Measurements from ENCODE around the gene HCST. TPM values are rescaled to one million over a fixed set of nuclear protein-coding genes. Genes with fewer than 3 reads are reported as not detected.
"Not testable (repeated sequence)": the region's sequence is repeated elsewhere in the genome, so short reads cannot be mapped to it uniquely, and the experiment has no call there.

Gene HCST
- total RNA-seq, 1 experiment from 2014 or later = not detected

DNA sequence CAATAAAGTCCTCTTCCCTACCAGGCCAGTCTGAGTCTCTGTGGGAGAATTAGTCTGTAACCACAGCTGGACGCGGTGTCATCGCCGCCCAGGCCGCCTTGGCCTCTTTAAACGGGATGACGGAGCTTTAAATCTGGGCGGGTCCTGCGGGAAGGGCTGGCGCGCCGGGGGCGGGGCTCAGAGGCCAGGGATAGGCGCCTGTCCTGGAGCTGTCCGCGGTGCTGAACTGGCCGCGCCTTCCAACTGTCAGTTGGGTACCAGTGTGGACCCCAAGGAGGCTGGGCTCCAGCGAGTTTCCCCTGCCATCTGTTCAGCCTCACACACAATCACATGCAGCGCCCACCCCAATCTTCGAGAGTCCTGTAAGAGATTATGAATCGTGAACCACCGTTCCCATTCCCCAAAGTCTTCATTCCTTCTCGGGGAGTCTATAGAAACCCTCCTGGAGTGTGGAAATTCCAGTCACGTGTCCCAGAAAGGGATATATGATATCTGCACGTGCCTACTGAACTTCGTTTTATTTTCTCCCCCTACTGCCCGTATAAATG lies 22.5 kb upstream of the HCST start:
- peak; percentile 96 for DNase-seq (ENCODE audit: low spot score)

DNA sequence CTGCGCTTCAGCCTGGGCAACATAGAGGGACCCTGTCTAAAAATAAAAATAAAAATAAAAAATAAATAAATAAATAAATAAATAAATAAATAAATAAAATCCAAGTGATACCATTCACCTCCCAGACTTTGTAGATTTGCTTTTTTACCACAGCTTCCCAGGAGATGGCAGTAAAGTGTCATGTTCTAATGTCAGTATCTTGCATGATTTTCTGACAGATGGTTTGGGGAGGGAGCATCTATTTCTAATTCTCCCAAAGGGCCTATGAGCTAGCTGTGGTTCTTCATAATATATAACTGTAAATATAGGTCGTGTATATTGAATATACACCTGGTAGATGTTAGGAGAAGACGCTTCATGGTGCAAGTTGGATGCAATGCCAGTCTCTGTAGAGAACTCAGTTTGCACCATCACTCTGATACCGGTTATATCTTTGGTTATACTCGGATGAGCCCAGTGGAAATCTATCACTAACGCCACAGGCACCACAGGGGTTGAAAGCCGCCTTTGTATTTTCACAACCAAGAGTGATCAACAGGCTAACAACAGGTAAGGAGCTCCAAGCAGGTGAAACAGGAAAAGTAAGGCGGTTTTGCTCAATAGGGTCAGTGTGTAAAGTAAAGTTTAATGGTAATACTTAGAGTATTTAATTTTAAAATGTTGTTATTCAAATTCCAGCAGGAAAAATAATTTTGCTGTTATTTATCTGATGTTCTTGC lies 20.1 kb upstream of the HCST start:
- peak; percentile 69 for DNase-seq (ENCODE audit: low spot score)

DNA sequence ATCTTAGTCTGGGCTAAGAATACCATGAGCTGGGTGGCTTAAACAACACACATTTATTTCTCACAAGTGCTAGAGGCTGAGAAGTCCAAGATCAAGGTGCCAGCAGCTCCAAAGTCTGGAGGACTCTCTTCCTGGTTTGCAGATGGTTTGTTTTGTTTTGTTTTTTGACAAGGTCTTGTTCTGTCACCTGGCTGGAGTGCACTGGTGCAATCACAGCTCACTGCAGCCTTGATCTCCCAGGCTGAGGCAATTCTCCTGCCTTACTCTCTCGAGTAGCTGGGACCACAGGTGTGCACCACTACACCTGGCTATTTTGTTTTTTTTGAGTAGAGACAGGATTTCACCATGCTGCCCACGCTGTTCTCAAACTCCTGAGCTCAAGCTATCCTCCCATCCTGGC lies 18.4 kb upstream of the HCST start:
- no peak for DNase-seq (ENCODE audit: low spot score)

DNA sequence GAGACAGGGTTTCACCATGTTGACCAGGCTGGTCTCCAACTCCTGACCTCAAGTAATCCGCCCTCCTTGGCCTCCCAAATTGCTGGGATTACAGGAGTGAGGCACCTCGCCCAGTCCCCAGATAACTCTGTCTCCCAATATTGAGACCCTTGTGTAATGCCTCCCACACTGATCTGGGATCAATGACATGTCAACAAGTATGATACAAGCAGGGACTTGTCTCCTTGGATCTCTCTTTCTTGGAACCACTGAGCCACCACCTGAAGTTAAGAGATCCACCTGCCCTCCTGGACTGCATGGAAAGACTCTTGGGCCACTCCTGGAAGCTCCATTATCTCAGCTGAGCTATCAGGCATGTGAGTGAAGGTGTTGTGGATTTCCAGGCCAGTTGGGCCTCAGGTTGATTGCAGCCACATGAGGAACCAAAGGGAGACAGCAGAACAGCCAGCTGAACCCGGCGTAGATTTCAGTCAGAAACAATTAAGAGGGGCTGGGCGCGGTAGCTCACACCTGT lies 17.0 kb upstream of the HCST start:
- no peak for DNase-seq (ENCODE audit: low spot score)

DNA sequence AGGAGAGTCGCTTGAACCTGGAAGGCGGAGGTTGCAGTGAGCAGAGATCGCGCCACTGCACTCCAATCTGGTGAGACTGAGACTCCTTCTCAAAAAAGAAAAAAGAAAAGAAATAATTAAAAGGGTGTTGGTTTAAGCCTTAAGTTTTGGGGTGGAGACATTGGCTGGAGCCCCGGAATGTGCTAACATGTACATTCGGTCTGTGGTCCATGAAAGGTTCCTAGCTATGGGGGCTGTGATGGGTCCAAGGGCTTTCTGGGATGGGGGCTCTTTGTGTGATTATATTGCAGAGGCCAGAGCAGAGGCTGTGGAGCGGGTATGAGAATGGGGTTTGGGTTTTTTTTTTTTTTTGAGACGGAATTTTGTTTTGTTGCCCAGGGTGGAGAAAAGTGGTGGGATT lies 16.4 kb upstream of the HCST start:
- DNase-seq (ENCODE audit: low spot score) = no peak

DNA sequence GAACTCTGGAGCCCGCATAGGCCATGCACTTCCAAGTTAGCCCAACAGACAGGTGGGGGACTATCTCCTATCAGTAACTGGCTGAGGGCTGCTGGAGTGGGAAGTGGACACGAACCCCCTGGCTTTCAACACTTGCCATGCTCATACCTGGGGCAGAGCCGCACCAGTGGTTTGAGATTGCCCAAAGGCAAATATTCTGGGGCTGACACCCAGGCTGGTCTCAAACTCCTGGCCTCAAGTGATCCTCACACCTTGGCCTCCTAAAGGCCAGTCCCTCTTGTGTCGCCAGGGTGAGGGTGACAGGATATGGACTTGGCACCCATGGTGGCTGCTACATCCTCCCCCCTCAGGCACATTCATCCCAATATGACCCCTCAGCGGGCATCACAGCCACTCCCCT lies 15.1 kb upstream of the HCST start:
- no peak for DNase-seq (ENCODE audit: low spot score)

DNA sequence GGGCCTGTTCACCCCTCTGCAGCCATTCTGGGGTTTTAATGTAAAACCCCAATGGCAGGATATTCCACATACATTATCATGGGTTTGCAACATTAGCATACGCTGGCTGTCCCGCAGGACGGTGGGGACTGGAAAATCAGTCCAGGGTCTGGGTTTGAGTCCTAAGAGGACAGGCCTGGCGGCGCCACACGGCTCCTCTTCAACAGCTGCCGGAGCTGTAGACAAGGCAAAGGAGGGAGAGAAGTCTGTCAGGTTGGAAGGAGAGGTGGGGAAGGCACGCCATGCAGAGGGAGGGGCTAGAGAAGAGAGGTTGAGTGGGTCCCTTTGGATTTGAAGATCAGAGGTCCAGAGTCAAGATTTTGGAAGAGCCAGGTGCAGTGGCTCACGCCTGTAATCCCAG lies 13.9 kb upstream of the HCST start:
- DNase-seq (ENCODE audit: low spot score) = no peak

DNA sequence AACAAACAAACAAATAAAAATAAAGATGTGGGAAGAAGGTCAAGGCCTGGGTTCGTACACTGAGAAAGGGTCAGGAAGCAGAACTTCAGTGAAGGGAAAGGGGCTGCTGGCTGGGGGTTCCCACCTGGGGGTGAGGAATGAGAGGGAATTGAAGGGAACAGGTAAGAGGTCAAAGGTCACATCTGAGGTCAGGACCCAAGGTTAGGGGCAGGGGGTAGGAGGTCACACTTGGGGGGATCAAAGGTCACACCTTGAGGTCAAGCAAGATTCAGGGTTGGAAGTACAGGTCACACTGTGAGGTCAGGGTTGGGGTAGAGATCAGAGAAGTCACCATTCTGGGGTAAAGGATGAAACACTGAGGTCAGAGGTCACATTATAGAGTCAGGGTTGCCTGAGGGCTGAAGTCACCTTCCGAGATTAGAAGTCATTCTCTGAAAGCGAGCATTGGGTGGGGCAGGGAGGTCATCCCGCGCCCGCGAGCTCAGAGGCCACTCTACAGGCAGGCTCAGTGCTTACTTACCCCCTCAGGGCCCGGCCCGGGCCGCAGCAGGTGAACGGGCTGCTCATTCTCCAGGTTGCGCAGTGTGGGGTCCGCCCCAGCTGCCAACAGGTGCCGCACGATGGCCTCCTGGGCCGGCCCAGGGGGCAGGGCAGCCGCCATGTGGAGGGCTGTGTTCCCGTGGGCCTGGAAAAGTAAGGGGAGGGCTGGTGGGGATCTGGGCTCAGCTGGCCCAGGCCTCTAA lies 12.8 kb upstream of the HCST start:
- no peak for DNase-seq (ENCODE audit: low spot score)

DNA sequence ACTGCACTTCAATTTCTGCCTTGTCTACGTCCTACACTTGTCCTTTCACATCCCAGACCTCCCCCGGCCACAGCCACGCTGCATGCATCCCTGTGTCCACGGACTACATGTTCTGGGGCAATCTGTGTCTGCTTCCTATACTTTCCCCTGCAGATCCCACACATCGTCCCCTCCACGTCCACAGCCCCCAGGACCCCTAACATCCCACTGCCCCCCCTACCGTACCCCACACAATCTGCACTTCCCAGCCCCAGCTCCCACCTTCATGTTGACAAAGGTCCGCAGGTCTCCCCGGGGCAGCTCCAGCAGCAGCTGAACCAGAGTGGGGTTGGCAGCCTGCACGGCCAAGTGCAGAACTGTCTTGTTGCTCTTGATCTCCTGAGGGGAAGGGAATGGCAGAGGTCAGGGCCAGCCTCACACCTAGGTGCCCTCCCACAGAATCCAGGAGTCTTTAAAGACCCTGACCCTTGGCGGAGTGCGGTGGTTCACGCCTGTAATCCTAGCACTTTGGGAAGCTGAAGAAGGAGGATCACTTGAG lies 12.1 kb upstream of the HCST start:
- DNase-seq (ENCODE audit: low spot score) = no peak

DNA sequence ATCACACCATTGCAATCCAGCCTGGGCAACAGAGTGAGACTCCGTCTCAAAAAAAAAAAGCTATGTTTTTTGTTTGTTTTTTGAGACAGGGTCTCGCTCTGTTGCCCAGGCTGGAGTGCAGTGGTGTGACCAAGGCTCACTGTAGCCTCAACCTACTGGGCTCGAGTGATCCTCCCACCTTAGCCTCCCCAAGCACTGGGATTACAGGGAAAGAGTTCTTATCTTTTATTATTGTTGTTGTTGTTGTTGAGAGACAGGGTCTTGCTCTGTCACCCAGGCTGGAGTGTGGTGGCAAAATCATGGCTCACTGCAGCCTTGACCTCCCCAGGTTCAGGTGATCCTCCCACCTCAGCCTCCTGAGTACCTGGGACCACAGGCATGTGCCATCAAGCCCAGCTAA lies 10.5 kb upstream of the HCST start:
- DNase-seq (ENCODE audit: low spot score) = not testable (repeated sequence)

DNA sequence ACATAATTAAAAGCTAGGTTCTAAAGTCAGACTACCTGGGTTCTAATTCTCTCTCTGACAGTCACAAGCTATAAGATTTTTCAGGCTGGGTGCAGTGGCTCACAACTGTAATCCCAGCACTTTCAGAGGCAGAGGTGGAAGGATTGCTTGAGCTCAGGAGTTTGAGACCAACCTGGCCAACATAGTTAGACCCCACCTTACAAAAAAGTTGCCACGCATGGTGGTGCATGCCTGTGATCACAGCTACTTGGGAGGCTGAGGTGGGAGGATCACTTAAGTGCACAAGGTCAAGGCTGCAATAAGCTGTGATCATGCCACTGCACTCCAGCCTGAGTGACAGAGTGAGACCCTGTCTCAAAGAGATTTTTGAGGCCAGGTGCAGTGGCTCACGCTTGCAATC lies 8.0 kb upstream of the HCST start:
- no peak for DNase-seq (ENCODE audit: low spot score)

DNA sequence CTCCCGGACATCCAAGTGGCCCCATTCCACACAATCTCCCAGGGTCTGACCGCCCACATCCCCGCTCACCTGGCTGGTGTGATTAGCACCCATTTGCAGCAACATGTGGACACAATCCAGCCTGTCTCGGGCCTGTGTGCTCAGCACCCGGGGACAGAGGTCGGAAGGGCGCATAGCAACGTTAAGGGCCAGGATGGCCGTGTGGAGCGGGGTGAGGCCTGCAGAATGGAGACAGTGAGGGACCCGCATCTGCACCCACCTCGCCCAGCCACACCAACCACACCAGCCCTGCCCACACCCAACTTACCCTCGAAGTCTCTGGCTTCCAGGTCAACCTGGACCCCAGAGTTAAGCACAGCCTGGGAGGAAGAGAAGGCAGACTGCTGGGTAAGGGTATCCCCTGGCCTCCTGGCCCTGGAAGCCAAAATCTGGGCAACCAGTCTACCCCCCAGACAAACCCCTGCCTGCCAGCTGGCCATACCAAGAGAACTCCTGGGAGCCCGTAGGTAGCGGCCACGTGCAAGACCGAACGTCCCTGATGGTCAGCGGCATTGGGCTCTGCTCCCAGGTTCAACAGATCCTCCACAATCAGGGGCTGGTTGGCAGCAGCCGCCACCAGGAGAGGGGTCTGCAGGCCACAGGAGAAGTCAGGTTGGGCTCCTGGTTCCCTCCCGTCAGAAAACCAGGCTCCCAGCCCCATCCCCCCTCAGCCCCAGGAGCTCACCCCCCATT lies 6.3 kb upstream of the HCST start:
- no peak for DNase-seq (ENCODE audit: low spot score)

DNA sequence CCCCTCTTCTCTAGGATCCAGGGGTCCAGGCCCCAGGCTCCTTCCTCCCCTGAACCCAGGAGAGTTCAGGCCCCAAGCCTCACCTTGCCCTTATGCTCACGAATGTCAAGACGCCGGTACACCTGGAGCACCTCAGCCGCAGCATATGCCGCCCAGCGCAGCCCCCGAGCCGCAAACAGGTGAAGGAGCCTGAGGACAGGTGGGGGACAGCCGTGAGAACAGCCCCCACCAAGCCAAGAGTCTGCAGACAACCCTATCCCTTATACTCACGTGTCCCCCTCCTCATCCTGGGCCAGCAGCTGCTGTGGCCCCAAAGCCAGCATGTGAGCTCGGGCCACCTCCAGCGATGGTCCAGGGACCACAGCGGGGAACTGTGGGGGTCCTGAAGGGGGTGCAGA lies 5.7 kb upstream of the HCST start:
- no peak for DNase-seq (ENCODE audit: low spot score)

DNA sequence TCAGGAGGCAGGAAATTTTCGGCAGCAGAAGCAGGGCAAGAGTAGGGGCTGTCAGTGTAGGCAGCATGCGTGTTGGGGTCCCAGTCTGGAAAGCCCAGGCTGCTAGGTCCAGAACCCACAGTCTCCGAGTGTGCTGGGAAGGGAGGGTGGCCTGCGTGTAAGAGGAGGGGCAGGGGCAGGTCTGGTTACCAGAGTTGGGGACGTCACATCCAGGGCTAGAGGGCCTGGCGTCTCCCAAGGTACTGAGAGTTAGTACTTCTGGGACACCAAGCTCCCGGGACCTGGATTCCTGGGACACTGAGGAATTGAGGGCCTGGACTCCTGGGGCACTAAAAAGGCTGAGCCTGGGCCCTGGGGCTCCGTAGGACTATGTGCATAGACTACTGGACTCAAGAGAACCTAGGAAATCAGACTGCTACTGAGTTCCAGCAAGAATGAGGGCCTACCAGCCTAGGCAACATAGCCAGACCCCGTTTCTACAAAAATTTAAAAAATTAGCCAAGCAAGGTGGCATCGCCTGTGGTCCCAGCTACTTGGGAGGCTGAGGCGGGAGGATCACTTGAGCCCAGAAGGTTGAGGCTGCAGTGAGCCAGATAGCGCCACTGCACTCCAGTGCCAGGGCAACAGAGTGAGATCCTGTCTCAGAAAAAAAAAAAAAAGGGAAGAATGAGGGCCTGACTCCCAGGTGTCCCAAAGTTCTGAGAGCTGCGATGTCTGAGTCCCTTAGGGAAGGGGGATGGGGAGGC lies 4.5 kb upstream of the HCST start:
- no peak for DNase-seq (ENCODE audit: low spot score)

DNA sequence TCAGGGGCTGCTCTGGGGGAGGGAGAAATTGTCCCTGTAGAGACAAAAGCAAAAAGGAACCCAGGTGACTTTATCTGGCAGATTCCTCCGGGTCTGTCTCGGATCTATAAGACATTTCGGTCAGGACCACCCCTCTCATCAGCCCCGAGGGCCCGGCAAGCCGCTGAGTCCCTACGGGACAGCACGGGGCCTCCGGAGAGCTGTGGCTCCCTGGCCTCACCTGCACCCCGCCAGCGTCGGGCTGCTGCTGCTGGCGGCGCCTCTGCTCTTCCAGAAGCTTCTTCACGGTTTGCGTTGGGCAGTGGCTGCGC lies 3.9 kb upstream of the HCST start:
- DNase-seq (ENCODE audit: low spot score) = no peak

DNA sequence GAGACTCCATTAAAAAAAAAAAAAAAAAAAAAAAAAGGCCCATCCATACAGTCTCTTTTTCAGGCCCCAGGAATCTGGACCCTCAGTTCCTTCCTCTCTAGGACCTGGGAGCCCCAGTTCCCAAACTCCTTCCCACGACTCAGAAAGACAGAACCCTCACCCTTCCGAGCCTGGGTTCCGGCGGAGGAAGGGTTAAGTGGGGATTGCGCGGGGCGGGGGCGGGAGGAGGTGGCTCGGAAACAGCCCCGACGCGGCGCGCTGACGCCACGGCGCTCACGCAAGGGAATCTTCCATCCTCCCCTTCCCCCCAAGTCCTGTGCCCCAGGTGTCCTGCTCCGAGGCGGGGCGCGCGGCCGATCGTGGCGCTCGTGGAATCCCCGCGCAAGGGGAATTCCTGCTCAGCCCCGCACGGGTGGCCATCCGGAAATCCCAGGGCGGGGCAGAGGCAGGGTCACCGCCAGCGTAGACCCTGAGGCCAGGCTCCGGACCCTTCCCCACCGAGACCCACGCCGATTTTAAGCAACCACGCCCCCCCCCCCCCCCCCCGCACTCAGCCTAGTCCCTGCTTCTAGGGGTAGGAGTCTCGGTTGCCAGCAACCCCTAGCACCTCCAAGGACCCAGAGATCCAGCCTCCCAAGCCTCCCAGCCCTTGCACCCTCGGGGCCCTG lies 2.6 kb upstream of the HCST start:
- DNase-seq (ENCODE audit: low spot score) = peak; percentile 89

DNA sequence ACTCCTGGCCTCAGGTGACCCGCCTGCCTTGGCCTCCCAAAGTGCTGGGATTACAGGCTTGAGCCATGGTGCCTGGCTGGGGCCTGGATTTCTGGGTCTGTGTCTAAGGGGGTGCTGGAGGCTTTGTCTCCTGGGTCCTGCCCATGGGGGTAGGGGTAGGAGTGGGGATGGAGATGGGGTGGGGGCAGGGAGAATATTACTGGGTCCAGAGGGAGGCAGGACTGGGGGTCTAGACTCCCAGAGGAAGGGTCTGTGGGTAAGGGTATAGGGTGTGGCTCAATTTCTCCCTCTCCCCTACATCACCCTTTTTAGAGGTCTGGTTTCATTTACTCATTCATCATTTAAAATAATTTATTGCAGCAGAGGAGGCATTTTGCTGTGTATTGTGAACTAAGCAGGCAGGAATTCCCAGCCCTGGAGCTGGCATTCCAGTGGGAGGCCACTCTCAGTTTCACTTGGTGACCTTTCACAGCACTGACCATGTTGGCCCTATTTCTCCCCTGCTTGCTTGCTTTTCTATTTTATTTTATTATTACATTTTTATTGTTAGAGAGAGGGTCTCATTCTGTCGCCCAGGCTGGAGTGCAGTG lies 1.2 kb upstream of the HCST start:
- DNase-seq (ENCODE audit: low spot score) = no peak

DNA sequence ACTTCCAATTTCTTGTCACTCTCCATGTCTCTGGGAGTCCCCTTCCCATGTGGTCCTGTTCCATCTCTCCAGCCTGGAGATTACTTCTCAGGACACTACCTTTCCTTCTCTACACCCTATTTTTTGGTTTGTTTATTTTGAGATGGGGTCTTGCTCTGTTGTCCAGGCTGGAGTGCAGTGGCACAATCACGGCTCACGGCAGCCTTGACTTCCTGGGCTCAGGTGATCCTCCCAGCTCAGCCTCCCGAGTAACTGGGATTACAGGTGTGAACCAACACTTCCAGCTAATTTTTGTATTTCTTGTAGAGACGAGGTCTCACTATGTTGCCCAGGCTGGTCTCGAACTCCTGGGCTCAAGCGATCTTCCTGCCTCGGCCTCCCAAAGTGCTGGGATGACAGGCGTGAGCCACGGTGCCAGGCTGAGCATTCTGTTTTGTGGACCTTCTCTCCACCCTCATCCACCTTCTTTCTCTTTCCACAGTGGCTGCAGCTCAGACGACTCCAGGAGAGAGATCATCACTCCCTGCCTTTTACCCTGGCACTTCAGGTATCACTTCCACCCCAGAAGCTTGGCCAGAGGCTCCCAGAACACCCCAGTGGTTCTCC lies 644 bp downstream of the HCST start:
- DNase-seq (ENCODE audit: low spot score) = no peak

DNA sequence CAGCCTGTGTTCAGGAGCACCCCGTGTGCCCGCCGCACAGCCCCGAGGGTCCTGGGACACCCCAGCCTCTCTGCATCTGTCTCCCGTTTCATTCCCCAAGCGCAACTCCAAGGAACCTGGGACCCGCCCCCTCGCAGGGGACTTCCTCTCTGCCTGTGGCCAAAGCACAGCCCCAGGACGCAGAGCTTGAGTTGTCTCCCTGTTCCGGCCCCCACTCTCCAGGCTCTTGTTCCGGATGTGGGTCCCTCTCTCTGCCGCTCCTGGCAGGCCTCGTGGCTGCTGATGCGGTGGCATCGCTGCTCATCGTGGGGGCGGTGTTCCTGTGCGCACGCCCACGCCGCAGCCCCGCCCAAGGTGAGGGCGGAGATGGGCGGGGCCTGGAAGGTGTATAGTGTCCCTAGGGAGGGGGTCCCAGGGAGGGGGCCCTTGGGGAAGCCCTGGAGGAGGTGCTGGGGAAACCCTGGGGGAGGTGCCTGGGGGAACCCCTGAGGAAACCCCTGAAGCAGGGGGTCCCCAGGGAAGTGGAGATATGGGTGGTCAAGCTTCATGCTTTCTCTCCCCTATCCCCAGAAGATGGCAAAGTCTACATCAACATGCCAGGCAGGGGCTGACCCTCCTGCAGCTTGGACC lies 1.3 kb downstream of the HCST start:
- peak; percentile 90 for DNase-seq (ENCODE audit: low spot score)

Data from H4 (cell line).